Lower leg skin (tissue), 3 donors: ENCODE data around the gene PLBD2.

Source experiments
- POLR2A ChIP-seq, 2 donors: fragments of 450-650 bp; IDR thresholded peaks; one replicate each; pipeline ENCODE4 v1.6.1; 2016 to 2017; ENCODE audit warnings: antibody characterized with exemption in 2 of 2, mild to moderate bottlenecking in 1 of 2, moderate library complexity in 1 of 2
- TF ChIP-seq, protein P1 (sequence below), 3 donors: fragments of 450-650 bp; IDR thresholded peaks; one replicate each; pipeline ENCODE4 v1.5.1; 2016; ENCODE audit warnings: antibody characterized with exemption in 3 of 3, mild to moderate bottlenecking in 3 of 3, moderate library complexity in 2 of 3

GRCh38 chr12:113316155-113316554 is 42.2 kb upstream of the PLBD2 start:
- no peak for TF ChIP-seq POLR2A (IDR thresholded peaks at IDR 0.05)
- TF ChIP-seq, protein P1, sequence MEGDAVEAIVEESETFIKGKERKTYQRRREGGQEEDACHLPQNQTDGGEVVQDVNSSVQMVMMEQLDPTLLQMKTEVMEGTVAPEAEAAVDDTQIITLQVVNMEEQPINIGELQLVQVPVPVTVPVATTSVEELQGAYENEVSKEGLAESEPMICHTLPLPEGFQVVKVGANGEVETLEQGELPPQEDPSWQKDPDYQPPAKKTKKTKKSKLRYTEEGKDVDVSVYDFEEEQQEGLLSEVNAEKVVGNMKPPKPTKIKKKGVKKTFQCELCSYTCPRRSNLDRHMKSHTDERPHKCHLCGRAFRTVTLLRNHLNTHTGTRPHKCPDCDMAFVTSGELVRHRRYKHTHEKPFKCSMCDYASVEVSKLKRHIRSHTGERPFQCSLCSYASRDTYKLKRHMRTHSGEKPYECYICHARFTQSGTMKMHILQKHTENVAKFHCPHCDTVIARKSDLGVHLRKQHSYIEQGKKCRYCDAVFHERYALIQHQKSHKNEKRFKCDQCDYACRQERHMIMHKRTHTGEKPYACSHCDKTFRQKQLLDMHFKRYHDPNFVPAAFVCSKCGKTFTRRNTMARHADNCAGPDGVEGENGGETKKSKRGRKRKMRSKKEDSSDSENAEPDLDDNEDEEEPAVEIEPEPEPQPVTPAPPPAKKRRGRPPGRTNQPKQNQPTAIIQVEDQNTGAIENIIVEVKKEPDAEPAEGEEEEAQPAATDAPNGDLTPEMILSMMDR (IDR thresholded peaks at IDR 0.05) = no peak
